GM21717 (cell line): Measurements from ENCODE around the gene MIGA2.
A peak's percentile ranks its signal among the peaks of the same experiment; 100 is the strongest.

Experiments used
- ATAC-seq: cut with Tn5 transposase; IDR thresholded peaks from one replicate; pipeline ENCODE4 v1.9.1; 2021; ENCODE audit warnings: mild to moderate bottlenecking, moderate library complexity; ENCODE audit not compliant: unreplicated experiment

The MIGA2 gene

GRCh38 chr9:129036923-129037766 is 719 bp downstream of the MIGA2 start:
- no peak for ATAC-seq

GRCh38 chr9:129037767-129038098 is 1.3 kb downstream of the MIGA2 start:
- no peak for ATAC-seq

- no peak for ATAC-seq
Observed at GRCh38 chr9:129038109-129038852, 1.9 kb downstream of the MIGA2 start.

GRCh38 chr9:129040113-129040643 is 3.8 kb downstream of the MIGA2 start:
- ATAC-seq: no peak

GRCh38 chr9:129042016-129042415 is 5.6 kb downstream of the MIGA2 start:
- no peak for ATAC-seq

- no peak for ATAC-seq
Observed at GRCh38 chr9:129052592-129052991, 16.2 kb downstream of the MIGA2 start.

- ATAC-seq: no peak
Observed at GRCh38 chr9:129053020-129053419, 16.6 kb downstream of the MIGA2 start.

GRCh38 chr9:129054163-129054851 is 17.9 kb downstream of the MIGA2 start:
- ATAC-seq: no peak

GRCh38 chr9:129058965-129059795 is 22.8 kb downstream of the MIGA2 start:
- no peak for ATAC-seq

- ATAC-seq: no peak
Observed at GRCh38 chr9:129059796-129060785, 23.7 kb downstream of the MIGA2 start.

GRCh38 chr9:129060991-129061390 is 24.6 kb downstream of the MIGA2 start:
- ATAC-seq: no peak

GRCh38 chr9:129063061-129063460 is 26.6 kb downstream of the MIGA2 start:
- ATAC-seq: no peak

GRCh38 chr9:129064499-129064908 is 28.1 kb downstream of the MIGA2 start:
- no peak for ATAC-seq

GRCh38 chr9:129068110-129068509 is 31.7 kb downstream of the MIGA2 start:
- ATAC-seq: no peak

GRCh38 chr9:129068990-129069861 is 32.8 kb downstream of the MIGA2 start:
- ATAC-seq: peak; percentile 59

GRCh38 chr9:129069862-129070641 is 33.6 kb downstream of the MIGA2 start:
- no peak for ATAC-seq

GRCh38 chr9:129070696-129071525 is 34.5 kb downstream of the MIGA2 start:
- no peak for ATAC-seq
